Measurements from ENCODE around the gene FOXP2. TPM values are rescaled to one million over a fixed set of nuclear protein-coding genes. Genes with fewer than 3 reads are reported as not detected.

The FOXP2 gene
- total RNA-seq, 1 experiment from 2014 or later: not detected

GRCh38 chr7:114478384-114478783, 63.8 kb downstream of the FOXP2 start:
- Histone ChIP-seq H3K9me3 (ENCODE audit: low read length) (no peaks in the 10 kb centered on the region), H2AFZ (ENCODE audit: low read length) (no peak overlapping the region), H3K9me2 (replicated peaks; ENCODE audit: low read length) (no peaks in the 10 kb centered on the region), H3K79me2 (ENCODE audit: low read length) (no peaks in the 10 kb centered on the region), H3F3A (ENCODE audit: low read length, unreplicated experiment) (no peaks in the 10 kb centered on the region), H3K4me2 (ENCODE audit: low read length) (no peak overlapping the region), H3K27me3 (ENCODE audit: low read length) (peaks cover 11% of the 10 kb centered on the region; the same call in 1 of the 2 replicates), H3K4me3 (ENCODE audit: low read length) (no peak overlapping the region), H4K20me1 (ENCODE audit: low read length) (no peaks in the 10 kb centered on the region), H3K27ac (ENCODE audit: low read length) (no peak overlapping the region), H3K9ac (ENCODE audit: low read length) (no peak overlapping the region), H3K36me3 (ENCODE audit: low read depth, low read length) (no peaks in the 10 kb centered on the region), H3K4me1 (ENCODE audit: insufficient read depth, low read length) (no peaks in the 10 kb centered on the region)
- POLR2A ChIA-PET (ENCODE audit: unreplicated experiment): no interaction called here
- CTCF ChIA-PET: no interaction called here
- TF ChIP-seq EZH2phosphoT487 (IDR thresholded peaks at IDR 0.05; ENCODE audit: borderline replicate concordance, low read length) (no peak), EZH2 (IDR thresholded peaks at IDR 0.05; ENCODE audit: low read length, unreplicated experiment) (no peak)
- TF ChIP-seq, protein P1, sequence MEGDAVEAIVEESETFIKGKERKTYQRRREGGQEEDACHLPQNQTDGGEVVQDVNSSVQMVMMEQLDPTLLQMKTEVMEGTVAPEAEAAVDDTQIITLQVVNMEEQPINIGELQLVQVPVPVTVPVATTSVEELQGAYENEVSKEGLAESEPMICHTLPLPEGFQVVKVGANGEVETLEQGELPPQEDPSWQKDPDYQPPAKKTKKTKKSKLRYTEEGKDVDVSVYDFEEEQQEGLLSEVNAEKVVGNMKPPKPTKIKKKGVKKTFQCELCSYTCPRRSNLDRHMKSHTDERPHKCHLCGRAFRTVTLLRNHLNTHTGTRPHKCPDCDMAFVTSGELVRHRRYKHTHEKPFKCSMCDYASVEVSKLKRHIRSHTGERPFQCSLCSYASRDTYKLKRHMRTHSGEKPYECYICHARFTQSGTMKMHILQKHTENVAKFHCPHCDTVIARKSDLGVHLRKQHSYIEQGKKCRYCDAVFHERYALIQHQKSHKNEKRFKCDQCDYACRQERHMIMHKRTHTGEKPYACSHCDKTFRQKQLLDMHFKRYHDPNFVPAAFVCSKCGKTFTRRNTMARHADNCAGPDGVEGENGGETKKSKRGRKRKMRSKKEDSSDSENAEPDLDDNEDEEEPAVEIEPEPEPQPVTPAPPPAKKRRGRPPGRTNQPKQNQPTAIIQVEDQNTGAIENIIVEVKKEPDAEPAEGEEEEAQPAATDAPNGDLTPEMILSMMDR (conservative IDR thresholded peaks at IDR 0.05; ENCODE audit: low read depth, low read length): no peak
- BruUV-seq (replicated peaks): no TSS peak
- intact Hi-C loops (cut with micrococcal nuclease): no loop called here
- ATAC-seq (no peak), DNase-seq (no peak)

GRCh38 chr7:114481999-114482398, 67.4 kb downstream of the FOXP2 start:
- ATAC-seq (no peak), DNase-seq (no peak)
- Histone ChIP-seq H3K9me2 (replicated peaks; ENCODE audit: low read length) (no peaks in the 10 kb centered on the region), H3K36me3 (ENCODE audit: low read depth, low read length) (no peaks in the 10 kb centered on the region), H3K27me3 (ENCODE audit: low read length) (0 out of 2 replicates have a peak, but pooled peaks cover 8% of the 10 kb centered on the region), H3K27ac (ENCODE audit: low read length) (no peak overlapping the region), H3K4me1 (ENCODE audit: insufficient read depth, low read length) (no peaks in the 10 kb centered on the region), H3K79me2 (ENCODE audit: low read length) (no peaks in the 10 kb centered on the region), H3K9me3 (ENCODE audit: low read length) (no peaks in the 10 kb centered on the region), H3K4me3 (ENCODE audit: low read length) (no peak overlapping the region), H3K9ac (ENCODE audit: low read length) (no peak overlapping the region), H3F3A (ENCODE audit: low read length, unreplicated experiment) (no peaks in the 10 kb centered on the region), H3K4me2 (ENCODE audit: low read length) (no peak overlapping the region), H2AFZ (ENCODE audit: low read length) (no peak overlapping the region), H4K20me1 (ENCODE audit: low read length) (no peaks in the 10 kb centered on the region)
- CTCF ChIA-PET: no interaction called here
- intact Hi-C loops (cut with micrococcal nuclease): no loop called here
- BruUV-seq (replicated peaks): no TSS peak
- POLR2A ChIA-PET (ENCODE audit: unreplicated experiment): no interaction called here
- TF ChIP-seq EZH2 (IDR thresholded peaks at IDR 0.05; ENCODE audit: low read length, unreplicated experiment) (no peak), EZH2phosphoT487 (IDR thresholded peaks at IDR 0.05; ENCODE audit: borderline replicate concordance, low read length) (no peak)
- TF ChIP-seq, protein P1 (conservative IDR thresholded peaks at IDR 0.05; ENCODE audit: low read depth, low read length): no peak

DNA sequence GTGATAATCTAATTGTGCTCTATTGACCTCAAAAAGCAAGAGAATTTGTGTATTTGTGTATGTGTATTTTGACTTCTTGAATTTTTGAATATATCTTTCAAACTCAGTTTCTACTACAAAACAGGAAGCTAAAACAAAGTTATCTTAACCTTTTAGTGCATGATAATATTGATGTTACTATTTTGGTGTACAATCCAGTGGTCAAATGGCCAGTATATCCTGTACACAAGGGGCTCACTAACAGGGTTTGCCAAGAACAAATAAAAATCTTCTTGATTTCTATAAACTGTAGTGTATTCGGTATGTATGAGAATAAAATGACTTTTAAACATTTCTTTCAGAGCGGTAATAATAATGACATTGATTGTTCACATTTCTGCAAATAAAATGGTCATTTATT, 69.6 kb downstream of the FOXP2 start:
- no peaks in the 10 kb centered on the region for H3K36me3 ChIP-seq (ENCODE audit: low read depth, low read length)
- H3K4me1 ChIP-seq (ENCODE audit: insufficient read depth, low read length): no peaks in the 10 kb centered on the region
- H3K4me3 ChIP-seq (ENCODE audit: low read length): no peak overlapping the region
- ChIA-PET CTCF (no interaction called here), POLR2A (ENCODE audit: unreplicated experiment) (no interaction called here)
- intact Hi-C loops (cut with micrococcal nuclease): no loop called here
- no peaks in the 10 kb centered on the region for H4K20me1 ChIP-seq (ENCODE audit: low read length)
- H3K27me3 ChIP-seq (ENCODE audit: low read length): 0 out of 2 replicates have a peak, but pooled peaks cover under 1% of the 10 kb centered on the region
- H3F3A ChIP-seq (ENCODE audit: low read length, unreplicated experiment): no peaks in the 10 kb centered on the region
- no peaks in the 10 kb centered on the region for H3K79me2 ChIP-seq (ENCODE audit: low read length)
- H3K27ac ChIP-seq (ENCODE audit: low read length): no peak overlapping the region
- H3K9ac ChIP-seq (ENCODE audit: low read length): no peak overlapping the region
- no peak for ATAC-seq
- no peaks in the 10 kb centered on the region for H3K9me2 ChIP-seq (replicated peaks; ENCODE audit: low read length)
- no peaks in the 10 kb centered on the region for H3K9me3 ChIP-seq (ENCODE audit: low read length)
- no TSS peak for BruUV-seq (replicated peaks)
- H2AFZ ChIP-seq (ENCODE audit: low read length): no peak overlapping the region
- DNase-seq: no peak
- no peak overlapping the region for H3K4me2 ChIP-seq (ENCODE audit: low read length)
- TF ChIP-seq, protein P1 (conservative IDR thresholded peaks at IDR 0.05; ENCODE audit: low read depth, low read length): no peak
- no peak for TF ChIP-seq EZH2phosphoT487 (IDR thresholded peaks at IDR 0.05; ENCODE audit: borderline replicate concordance, low read length)
- TF ChIP-seq EZH2 (IDR thresholded peaks at IDR 0.05; ENCODE audit: low read length, unreplicated experiment): no peak
